ENCODE measurements around the gene CDC42BPA.

Gene CDC42BPA

GRCh38 chr1:226976276-226976977, 341.9 kb downstream of the CDC42BPA start:
- TF ChIP-seq TAF1 (IDR thresholded peaks at IDR 0.05; ENCODE audit: borderline replicate concordance, insufficient read depth, low read length) (no peak), POLR2AphosphoS5 (IDR thresholded peaks at IDR 0.05; ENCODE audit: low read depth, low read length) (no peak), REST (IDR thresholded peaks at IDR 0.05; ENCODE audit: insufficient read depth in 1 of 2, low read depth in 2 of 2, low read length in 2 of 2) (no peak), FOXP2 (optimal IDR thresholded peaks at IDR 0.05; ENCODE audit: borderline replicate concordance, extremely low read depth, extremely low read length, insufficient read depth) (no peak), SIN3A (IDR thresholded peaks at IDR 0.05; ENCODE audit: borderline replicate concordance, insufficient read depth, low read length) (no peak)

- TF ChIP-seq TAF1 (IDR thresholded peaks at IDR 0.05; ENCODE audit: borderline replicate concordance, insufficient read depth, low read length) (no peak), FOXP2 (optimal IDR thresholded peaks at IDR 0.05; ENCODE audit: borderline replicate concordance, extremely low read depth, extremely low read length, insufficient read depth) (no peak), REST (IDR thresholded peaks at IDR 0.05; ENCODE audit: insufficient read depth in 1 of 2, low read depth in 2 of 2, low read length in 2 of 2) (no peak), SIN3A (IDR thresholded peaks at IDR 0.05; ENCODE audit: borderline replicate concordance, insufficient read depth, low read length) (no peak), POLR2AphosphoS5 (IDR thresholded peaks at IDR 0.05; ENCODE audit: low read depth, low read length) (no peak)
These were observed 342.7 kb downstream of the CDC42BPA start for GRCh38 chr1:226975259-226976250.

GRCh38 chr1:226974544-226975258, 343.6 kb downstream of the CDC42BPA start:
- no peak for TF ChIP-seq POLR2AphosphoS5 (IDR thresholded peaks at IDR 0.05; ENCODE audit: low read depth, low read length)
- no peak for TF ChIP-seq SIN3A (IDR thresholded peaks at IDR 0.05; ENCODE audit: borderline replicate concordance, insufficient read depth, low read length)
- no peak for TF ChIP-seq TAF1 (IDR thresholded peaks at IDR 0.05; ENCODE audit: borderline replicate concordance, insufficient read depth, low read length)
- TF ChIP-seq FOXP2 (optimal IDR thresholded peaks at IDR 0.05; ENCODE audit: borderline replicate concordance, extremely low read depth, extremely low read length, insufficient read depth), result no peak

GRCh38 chr1:226973898-226974543, 344.3 kb downstream of the CDC42BPA start:
- TF ChIP-seq TAF1 (IDR thresholded peaks at IDR 0.05; ENCODE audit: borderline replicate concordance, insufficient read depth, low read length) (no peak), POLR2AphosphoS5 (IDR thresholded peaks at IDR 0.05; ENCODE audit: low read depth, low read length) (no peak), REST (IDR thresholded peaks at IDR 0.05; ENCODE audit: insufficient read depth in 1 of 2, low read depth in 2 of 2, low read length in 2 of 2) (no peak), SIN3A (IDR thresholded peaks at IDR 0.05; ENCODE audit: borderline replicate concordance, insufficient read depth, low read length) (no peak)
